ENCODE measurements around the gene SYNJ2. TPM values are rescaled to one million over a fixed set of nuclear protein-coding genes. Genes with fewer than 3 reads are reported as not detected.

The SYNJ2 gene
- total RNA-seq, 1 donor from 2014 or later, result 6.5 TPM

GRCh38 chr6:158038291-158039177 is 56.9 kb downstream of the SYNJ2 start:
- FAIRE-seq (no peak), DNase-seq (ENCODE audit: low spot score in 2 of 2) (no peak)

DNA sequence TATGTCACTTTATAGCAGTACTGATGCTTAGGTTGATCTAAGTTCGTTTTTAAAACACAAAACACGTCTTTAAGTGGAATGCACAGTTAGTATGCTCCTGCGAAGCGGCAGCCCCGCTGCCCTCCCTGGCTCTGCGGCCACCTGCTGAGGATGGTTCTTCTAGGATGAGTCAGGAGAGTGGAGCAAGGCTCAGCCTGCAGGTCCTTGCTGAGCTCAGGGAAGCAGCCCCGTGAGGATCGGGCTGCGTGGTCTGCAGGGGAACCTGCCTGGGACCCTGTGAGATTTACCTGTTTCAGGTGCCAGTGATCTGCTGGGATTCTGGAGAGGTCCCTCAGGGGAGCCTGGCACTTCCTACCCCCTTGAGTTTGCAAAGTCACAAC is 57.5 kb downstream of the SYNJ2 start:
- no peak for FAIRE-seq

GRCh38 chr6:158039571-158040050 is 57.9 kb downstream of the SYNJ2 start:
- no peak for FAIRE-seq

More for the DNA sequence above, 57.5 kb downstream of the SYNJ2 start:
- no peak for DNase-seq (ENCODE audit: low spot score in 2 of 2)

GRCh38 chr6:158040051-158040803 is 58.6 kb downstream of the SYNJ2 start:
- FAIRE-seq, result no peak

More at GRCh38 chr6:158039571-158040050, 57.9 kb downstream of the SYNJ2 start:
- DNase-seq (ENCODE audit: low spot score in 2 of 2), result no peak

DNA sequence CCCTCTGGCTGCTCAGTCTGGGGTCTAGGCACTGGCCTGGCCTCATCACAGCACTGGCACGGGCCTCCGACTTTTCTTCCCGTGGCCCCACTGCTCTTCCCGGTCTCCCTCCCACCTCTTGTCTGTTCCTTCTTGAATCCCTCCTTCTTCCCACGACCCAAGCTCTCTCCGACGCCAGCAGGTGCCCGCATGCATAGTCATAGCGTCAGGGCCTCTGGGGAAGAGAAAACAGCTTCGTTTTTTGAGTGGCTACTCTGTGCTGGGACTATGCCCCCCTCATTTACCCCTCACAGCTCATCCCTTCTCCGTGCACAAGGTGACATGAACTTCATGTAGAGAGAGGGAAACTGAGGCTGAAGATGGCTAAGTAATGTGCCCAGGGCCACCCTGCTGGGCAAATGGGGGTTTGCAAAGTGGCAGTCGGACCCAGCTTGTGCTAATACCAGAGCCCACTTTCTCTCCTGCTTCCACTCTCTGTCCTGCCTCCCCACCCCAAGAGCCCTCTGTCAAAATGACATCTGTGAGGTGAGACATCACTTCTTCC is 59.2 kb downstream of the SYNJ2 start:
- FAIRE-seq, result no peak

More at GRCh38 chr6:158040051-158040803, 58.6 kb downstream of the SYNJ2 start:
- DNase-seq (ENCODE audit: low spot score in 2 of 2), result peak in 1 of 2 donors; percentile 38

DNA sequence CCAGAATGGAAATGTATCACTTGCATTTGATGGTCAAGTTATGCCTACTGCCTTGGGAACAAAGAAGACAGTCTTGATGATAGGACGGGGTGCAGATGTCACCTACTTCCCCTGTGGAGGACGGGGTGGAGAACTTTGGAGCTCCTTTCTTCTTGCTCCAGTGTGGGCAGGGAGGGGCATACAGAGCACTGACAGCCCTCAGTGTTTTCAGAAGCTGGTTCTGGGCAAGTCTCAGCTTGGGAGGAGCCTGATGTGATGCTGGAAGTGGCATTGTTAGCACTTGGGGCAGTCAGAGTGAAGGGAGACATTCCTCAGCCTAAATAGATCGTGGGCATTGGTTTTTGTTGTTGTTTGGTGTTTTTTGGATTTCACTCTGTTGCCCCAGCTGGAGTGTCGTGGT is 59.7 kb downstream of the SYNJ2 start:
- FAIRE-seq (no peak), DNase-seq (ENCODE audit: low spot score in 2 of 2) (no peak)

More for the DNA sequence above, 59.2 kb downstream of the SYNJ2 start:
- no peak for DNase-seq (ENCODE audit: low spot score in 2 of 2)

GRCh38 chr6:158041788-158042187 is 60.1 kb downstream of the SYNJ2 start:
- DNase-seq (ENCODE audit: low spot score in 2 of 2), result no peak
- FAIRE-seq, result no peak

DNA sequence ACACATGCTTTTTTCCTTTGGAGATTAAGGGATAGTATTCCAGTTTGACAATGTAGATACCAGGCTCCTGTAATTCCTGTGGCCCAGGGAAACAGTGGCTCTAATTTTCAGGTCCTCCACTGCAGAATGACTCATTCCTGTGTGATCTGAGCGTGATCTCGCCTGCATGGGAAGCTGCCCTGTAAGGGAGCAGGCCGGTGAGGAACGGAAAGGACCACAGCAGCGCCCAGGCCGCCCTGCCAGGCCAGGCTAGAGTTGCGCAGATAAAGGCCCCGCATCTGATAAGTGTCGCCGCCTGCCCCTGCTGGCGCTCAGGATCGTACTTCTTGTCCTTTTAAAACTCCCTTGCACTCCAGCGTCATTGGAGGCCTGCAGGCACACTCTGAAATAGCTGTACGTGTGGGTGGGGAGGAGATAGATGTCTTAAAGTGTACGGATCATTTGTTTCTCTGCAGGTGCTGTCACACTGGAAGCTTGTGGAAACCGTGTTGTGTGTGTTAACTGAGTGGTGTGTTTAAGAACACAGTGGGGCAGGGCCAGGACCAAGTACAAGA is 60.7 kb downstream of the SYNJ2 start:
- no peak for FAIRE-seq

DNA sequence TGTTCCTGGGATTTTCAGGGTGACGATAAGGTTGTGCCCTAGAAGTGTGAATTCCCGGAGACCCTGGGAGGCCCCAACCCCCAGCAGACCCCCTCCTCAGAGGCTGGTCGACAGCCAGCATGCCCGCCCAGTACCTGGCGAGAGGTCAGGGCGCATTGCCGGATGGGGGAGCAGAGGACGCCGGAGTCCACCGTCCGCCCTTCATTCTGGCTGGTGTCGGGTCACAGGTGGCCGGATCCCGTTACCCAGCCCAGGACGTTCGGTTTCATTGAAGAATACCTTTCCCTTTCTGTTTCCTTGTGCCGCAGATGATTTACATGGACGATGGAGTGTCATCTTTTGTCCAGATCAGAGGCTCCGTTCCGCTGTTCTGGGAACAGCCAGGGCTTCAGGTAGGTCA is 61.3 kb downstream of the SYNJ2 start:
- no peak for FAIRE-seq
- no peak for DNase-seq (ENCODE audit: low spot score in 2 of 2)

More for the DNA sequence above, 60.7 kb downstream of the SYNJ2 start:
- no peak for DNase-seq (ENCODE audit: low spot score in 2 of 2)

DNA sequence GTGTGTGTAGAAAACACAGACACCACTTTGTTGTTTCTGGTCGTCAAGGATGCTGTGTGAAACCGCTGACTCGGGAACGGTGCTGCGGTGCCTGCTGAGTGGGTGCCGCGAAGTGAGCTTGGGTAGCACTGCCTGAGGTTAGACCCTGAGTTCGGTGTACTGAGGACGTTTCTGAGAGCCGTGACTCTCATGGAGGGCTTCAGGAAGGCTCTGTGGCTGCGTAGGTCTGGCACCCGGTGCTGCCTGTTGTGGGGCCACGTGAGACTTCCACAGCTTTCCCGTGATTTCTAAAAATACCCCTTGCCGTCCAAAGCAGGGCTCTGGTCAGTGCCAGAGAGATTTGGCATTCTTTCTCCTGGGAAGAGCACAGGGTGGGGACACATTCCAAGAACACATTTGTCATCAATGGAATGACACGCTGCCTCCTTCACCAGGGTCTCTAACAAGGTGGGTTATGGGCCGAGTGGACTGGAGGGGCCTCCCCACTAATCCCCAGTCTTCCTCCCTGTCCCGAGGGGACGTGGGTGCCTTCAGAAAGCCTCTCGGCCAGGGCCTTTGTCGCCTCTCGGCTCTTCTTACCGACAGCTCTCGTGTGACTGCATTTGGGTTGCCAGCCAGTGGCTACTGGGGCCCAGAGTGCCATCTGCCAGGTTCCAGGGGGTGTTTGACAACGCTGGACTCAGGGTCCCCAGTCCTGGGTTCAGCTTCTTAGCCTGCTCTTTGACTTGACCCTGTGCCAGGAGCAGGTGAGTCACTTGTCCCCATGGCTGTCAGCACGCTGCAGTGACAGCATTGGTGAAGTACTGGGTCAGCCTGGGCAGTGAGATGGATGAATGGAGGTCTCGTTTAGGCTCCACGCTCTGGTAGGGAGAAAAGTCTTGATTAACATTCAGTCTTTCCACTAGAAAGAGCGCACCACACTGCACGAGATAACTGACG is 62.2 kb downstream of the SYNJ2 start:
- DNase-seq (ENCODE audit: low spot score in 2 of 2), result no peak
- FAIRE-seq, result no peak

DNA sequence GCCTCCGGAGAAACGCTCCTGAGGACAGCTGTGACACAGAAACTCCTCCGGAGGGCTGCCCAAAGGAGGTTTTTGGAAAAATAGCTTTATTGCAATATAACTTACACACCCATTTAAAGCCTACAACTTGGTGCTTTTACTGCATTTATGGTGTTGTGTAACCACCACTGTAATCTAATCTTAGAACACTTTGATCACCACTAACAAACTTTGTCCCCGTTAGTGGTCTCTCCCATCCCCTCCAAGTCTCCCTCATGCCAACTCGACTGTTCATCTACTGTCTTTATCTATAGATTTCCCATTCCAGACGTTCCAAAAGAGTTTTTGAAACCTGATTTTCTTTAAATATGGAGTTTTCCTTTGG is 62.8 kb downstream of the SYNJ2 start:
- DNase-seq (ENCODE audit: low spot score in 2 of 2) (no peak), FAIRE-seq (no peak)

DNA sequence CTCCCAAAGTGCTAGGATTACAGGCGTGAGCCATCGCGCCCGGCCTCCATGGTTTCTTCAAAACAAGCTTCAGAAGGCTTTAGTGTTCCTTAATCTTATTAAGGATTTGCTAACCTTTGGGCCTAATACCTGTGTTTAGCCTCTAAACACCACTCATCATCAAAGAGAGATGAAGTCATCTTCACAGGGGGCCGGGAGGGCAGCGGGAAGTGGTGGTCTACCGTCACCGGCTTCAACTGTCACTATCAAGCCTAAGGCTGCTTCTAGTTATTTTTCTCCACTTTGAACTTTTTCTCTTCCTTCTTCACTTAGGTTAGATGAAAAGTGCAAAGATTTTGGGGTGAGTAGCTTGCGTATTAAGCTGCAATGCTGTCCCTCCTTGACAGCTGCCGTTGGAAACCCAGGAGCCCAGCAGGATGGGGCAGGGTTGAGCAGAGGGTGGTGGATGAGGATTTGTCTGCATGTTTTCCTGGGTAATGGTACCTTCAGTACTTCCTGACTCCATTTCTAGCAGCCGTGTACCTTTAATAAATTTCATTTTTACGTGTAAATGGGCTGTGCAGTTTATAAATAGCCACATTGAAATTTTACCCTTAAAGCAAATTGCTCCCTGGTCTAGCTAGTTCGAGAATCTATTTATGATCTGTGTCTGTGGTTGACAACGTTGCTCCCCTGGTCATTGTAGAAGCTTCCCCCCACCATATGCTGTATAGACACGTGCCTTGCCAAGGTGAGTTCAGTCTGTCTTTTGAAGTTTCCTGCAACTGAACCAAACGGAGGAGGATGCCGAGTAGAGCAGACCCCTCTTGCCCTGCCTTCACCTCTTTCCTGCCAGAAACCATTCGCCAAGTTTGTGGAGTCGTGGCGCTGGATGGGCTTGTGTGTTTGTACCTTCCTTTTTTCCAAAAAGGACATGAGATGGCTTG is 64.8 kb downstream of the SYNJ2 start:
- DNase-seq (ENCODE audit: low spot score in 2 of 2) (no peak), FAIRE-seq (no peak)

DNA sequence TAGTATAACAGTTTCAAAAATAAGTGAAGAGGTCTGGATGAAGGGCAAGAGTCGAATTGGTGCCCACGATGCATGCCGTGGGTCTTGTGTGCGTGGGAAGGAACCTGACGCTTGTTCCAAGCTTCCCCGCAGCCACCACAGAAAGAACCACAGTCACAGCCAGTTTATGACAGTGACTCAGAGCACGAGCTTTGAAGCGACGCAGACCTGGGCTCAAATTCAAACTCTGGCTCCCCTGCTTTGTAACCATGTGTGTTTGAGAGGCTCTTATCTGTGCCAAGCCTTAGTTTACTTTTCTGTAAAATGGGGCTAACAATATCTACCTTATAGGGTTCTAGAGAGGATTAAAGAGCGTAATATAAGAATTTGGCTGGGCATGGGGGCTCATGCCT is 65.5 kb downstream of the SYNJ2 start:
- FAIRE-seq (no peak), DNase-seq (ENCODE audit: low spot score in 2 of 2) (no peak)

- DNase-seq (ENCODE audit: low spot score in 2 of 2) (no peak), FAIRE-seq (no peak)
Observed at GRCh38 chr6:158047563-158048323, 66.1 kb downstream of the SYNJ2 start.

- FAIRE-seq (no peak), DNase-seq (ENCODE audit: low spot score in 2 of 2) (no peak)
Observed at GRCh38 chr6:158048589-158048988, 66.9 kb downstream of the SYNJ2 start.

DNA sequence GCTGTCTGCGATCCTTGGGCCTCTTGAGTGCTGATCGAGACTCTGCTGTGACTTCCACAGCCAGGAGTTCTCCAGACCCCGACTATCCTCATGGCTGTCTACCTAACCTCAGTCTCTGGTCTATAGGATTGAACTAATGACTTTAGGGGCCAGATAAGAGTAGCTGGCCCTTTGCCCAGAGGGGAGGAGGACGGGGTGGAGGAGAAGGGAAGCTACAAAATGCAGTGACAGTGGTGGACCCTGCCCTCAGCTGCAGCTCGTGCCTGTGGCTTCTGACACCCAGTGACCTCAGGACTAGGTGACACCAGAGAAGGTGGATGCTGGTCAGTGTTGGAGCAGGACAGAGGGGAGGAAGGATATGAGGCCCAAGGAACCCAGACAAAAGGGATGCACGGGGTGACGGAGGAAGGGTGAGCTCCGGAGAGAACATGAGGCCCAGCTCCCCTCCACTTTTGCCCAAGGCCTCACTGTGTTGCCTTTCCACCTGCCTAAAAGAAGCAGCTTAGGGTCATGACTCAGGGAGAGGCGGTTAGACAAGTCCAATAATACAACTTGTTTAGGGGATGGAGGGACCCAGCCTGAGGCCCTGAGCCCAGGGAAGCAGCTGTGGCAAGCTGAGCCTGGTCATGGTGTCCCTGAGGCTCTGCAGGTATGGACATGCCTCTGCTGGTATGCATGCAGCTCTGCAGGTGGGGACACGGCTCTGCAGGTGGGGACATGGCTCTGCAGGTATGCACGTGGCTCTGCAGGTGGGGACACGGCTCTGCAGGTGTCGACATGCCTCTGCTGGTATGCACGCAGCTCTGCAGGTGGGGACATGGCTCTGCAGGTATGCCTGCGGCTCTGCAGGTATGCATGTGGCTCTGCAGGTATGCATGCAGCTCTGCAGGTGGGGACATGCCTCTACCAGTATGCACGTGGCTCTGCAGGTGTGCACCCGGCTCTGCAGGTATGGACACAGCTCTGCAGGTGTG is 67.7 kb downstream of the SYNJ2 start:
- DNase-seq (ENCODE audit: low spot score in 2 of 2) (no peak), FAIRE-seq (no peak)

All from frontal cortex (tissue), 4 donors.